ENCODE measurements around the gene POU6F2.
A peak's percentile ranks its signal among the peaks of the same experiment; 100 is the strongest.

POU6F2 gene

DNA sequence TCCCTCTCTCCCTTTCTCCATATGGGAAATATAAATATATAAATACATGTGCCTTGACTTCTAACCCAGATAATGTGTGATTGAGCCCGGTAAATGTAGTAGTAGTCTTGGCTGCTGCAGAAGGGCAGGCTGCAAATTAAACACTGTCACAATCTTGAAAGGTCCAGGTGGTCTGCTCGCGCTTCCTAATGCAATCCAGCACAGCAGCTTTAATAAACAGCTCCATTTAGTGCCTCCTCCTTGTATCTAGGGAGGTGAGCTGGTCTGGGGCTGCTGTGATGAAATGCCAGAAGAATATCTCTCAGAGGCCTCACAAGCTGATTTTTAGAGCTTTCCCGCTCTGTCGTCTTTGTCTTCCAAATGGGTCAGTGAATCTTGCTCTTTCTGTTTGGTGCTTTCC lies 782 bp downstream of the POU6F2 start:
- peak; percentile 40 for DNase-seq (ENCODE audit: low spot score)

DNA sequence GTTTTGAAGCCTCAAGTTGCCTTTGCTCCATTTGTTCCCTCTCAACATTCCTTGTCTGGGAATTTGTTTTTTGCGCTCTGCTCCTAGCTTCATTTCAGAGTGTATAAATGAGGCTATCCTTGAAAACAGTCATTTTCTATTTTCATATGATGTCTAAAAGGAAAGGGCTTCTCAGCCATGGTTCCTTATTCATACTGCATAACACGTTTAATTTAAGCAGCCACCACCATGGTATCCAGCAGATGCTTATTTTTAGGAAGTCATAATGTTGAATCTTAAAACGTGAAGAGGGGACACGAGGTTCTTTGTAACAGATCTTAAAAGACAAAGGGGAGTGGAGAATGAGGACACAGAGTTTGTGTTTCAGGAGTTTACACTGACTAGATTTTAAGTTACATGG lies 14.5 kb downstream of the POU6F2 start:
- no peak for DNase-seq (ENCODE audit: low spot score)

DNA sequence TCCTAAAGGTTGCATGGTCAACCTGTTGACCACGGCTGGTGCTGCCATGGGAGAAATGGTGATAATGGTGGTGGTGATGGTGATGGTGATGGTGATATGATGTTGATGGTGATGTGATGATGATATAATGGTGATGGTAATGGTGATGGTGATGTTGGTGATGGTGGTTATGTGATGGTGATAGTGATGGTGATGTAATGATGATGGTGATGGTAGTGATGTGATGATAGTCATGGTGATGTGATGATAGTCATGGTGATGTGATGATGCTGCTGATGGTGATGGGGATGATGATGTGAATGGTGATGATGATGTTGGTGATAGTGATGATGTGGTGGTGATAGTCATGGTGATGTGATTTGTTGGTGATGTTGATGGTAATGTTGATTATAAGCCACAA lies 23.9 kb downstream of the POU6F2 start:
- no peak for DNase-seq (ENCODE audit: low spot score)

DNA sequence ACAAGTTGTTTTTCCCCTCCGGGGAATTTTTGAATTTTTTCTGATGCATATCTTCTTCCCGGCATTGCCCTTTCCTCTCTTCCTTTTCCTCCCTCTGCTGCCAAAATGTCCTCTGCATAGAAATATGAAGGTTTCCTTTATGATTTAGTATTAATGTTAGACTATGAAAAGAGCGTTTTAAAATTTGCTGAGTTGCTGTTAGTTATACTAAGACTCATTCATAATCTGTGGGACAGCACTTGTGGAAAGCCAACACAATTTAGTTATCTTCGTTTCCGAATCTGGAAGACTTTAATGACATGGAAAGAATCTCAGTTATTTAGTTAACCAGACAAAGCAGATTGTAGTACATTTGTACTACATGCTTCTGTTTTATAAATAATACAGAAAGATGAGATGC lies 25.0 kb downstream of the POU6F2 start:
- DNase-seq (ENCODE audit: low spot score) = no peak

GRCh38 chr7:39005036-39005435 lies 27.3 kb downstream of the POU6F2 start:
- DNase-seq (ENCODE audit: low spot score) = no peak

DNA sequence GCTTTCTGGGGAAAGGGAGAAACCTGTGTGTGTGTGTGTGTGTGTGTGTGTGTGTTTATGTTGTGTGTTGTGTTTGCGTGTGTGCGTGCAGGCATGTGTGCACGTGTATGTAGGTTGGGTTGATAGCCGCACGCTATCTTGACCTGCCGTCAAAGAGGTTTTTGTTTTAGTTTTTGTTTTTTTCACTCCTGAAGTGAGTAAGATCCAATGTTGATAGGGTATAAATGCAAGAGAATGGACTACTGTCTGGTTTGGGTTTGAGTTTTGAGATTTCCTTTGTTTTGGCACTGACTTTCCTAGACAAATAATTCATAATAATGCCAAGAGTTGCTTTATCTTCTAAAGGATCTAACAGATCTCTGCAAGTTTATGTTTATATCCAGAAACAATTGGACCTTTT lies 27.8 kb downstream of the POU6F2 start:
- DNase-seq (ENCODE audit: low spot score) = no peak

DNA sequence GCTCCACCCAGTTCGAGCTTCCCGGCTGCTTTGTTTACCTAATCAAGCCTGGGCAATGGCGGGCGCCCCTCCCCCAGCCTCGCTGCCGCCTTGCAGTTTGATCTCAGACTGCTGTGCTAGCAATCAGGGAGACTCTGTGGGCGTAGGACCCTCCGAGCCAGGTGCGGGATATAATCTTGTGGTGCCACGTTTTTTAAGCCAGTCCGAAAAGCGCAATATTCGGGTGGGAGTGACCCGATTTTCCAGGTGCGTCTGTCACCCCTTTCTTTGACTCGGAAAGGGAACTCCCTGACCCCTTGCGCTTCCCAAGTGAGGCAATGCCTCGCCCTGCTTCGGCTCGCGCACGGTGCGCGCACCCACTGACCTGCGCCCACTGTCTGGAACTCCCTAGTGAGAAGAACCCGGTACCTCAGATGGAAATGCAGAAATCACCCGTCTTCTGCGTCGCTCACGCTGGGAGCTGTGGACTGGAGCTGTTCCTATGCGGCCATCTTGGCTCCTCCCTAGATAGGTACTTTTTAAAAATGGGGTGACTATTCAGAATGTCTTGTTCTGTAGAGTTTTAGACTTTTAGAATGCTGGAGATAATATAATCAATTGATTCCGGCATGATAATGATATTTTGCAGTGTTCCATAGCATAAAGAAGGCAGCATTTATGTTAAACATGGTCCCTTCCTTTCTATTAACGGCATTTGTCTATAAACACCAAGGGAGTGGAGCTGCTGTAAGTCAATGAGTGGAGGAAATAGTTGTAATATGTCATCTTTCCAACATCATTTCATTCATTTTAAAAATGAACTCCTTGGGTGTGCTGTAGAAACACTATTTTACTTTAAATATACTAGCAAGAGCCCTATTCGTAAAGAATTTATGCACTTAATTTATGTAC lies 35.6 kb downstream of the POU6F2 start:
- DNase-seq (ENCODE audit: low spot score) = peak; percentile 18

- no peak for DNase-seq (ENCODE audit: low spot score)
These were observed 38.9 kb downstream of the POU6F2 start for GRCh38 chr7:39016609-39017008.

- no peak for DNase-seq (ENCODE audit: low spot score)
These were observed 39.7 kb downstream of the POU6F2 start for GRCh38 chr7:39017369-39017915.

DNA sequence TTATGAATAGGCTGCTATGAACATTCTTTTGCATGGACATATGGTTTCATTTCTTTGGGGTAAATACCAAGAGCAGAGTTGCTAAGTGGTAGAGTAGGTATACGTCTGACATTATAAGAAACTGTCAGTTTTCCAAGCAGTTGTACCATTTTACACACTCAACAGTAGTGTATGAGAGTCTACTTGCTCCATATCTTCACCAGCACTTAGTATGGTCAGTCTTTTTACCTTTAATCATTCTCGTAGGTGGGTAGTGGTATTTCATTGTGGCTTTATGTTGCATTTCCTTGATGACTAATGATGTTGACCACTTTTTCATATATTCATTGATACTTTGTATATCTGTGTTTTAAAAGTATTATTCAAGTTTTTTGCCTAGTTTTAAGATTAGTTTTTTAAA lies 45.1 kb downstream of the POU6F2 start:
- no peak for DNase-seq (ENCODE audit: low spot score)

DNA sequence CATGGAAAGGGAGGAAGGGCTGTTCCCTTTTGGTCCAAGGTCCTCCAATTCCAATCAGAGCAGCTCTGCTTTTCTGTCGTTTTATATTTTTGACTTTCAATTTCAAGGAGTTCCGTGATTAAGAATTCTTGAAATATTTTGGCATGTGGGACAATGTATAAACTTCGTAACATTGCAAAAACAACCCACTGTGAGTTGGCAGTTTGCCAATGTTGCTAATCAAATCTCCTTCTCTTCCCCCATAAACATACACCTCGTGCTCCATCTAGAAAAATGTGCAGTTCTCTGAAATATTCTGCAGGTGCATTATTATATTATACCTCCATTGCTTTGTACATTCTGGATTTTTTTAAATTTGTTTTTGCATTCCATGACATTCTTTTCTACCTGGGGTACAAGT lies 49.8 kb downstream of the POU6F2 start:
- DNase-seq (ENCODE audit: low spot score) = no peak

GRCh38 chr7:39033885-39034624 lies 56.3 kb downstream of the POU6F2 start:
- DNase-seq (ENCODE audit: low spot score) = no peak

- DNase-seq (ENCODE audit: low spot score) = no peak
These were observed 57.4 kb downstream of the POU6F2 start for GRCh38 chr7:39035156-39035555.

DNA sequence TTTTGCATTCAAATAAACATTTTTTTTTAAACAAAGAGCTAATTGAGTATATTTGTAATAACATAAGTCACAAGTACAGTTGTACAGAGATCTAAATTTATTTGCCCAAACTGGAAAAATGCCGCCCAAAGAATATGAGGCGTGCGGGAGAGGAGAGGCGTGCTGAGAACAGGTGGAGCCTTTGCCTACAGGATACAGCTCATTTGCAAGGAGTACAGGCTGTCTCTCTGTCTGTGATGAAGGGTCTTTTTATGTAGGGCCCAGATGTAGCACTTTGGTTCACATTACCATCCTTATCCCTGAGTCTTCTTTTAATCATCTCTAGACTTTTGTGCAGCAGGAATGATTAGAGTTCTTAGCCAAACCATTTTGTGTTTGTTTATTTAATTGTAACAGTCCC lies 58.2 kb downstream of the POU6F2 start:
- DNase-seq (ENCODE audit: low spot score) = no peak

DNA sequence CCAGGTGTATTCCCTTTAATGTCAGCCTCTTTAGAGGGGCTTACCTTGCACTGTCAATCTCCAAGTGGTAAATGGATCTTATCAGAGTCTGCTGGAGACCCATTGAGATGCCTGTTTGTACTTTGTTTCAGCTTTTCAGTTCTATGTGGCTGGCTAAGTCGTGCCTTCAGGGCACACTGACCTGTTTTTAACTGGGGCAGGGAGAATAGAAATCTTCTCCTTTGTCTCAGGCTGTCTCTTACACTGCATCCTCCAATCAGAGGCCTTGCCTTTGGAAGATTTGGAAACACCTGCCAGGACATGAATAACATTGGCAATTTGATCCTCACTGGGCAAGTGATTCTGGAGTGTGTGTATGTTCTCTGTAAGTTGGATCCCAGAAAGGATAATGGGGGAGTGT lies 65.0 kb downstream of the POU6F2 start:
- DNase-seq (ENCODE audit: low spot score) = no peak

GRCh38 chr7:39043531-39043930 lies 65.8 kb downstream of the POU6F2 start:
- DNase-seq (ENCODE audit: low spot score) = no peak

DNA sequence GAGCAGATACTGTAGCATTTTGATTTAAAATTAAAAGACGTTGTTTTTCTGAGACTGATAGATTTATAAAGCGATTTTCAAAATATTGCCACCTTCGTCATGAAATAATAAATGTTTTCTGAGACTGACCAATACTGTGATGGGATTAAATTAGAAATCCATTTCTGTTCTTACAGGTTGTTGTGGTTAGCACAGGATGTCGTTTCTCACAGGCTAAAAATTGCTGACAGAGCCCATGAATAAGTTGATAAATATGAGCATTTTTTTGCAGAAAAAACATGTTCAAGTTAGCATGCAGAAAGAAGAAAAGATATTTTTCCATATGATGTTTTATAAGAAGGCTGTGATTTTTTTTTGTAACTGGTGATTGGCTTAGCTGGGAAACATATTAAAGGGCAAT lies 66.8 kb downstream of the POU6F2 start:
- no peak for DNase-seq (ENCODE audit: low spot score)

GRCh38 chr7:39045231-39045630 lies 67.5 kb downstream of the POU6F2 start:
- DNase-seq (ENCODE audit: low spot score) = no peak

DNA sequence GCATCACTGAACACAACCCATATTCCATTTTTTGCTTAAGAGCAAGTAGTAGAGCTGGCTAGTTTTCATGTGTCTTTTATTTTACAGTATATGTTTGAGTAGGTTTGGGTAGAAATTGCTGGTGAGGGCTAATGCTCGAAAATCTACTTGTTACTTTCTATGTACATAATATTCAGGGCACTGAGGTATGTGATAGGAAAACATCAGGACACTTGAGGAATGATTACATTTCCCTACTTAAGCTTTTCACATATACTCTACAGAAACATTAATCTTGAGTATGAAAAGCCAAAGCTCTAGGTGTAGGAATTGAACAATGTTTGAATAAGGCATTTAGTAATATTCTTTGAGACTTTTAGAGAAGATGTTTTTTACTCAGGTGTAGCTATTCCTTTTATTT lies 73.6 kb downstream of the POU6F2 start:
- DNase-seq (ENCODE audit: low spot score) = no peak

GRCh38 chr7:39051707-39052106 lies 74.0 kb downstream of the POU6F2 start:
- DNase-seq (ENCODE audit: low spot score) = no peak

DNA sequence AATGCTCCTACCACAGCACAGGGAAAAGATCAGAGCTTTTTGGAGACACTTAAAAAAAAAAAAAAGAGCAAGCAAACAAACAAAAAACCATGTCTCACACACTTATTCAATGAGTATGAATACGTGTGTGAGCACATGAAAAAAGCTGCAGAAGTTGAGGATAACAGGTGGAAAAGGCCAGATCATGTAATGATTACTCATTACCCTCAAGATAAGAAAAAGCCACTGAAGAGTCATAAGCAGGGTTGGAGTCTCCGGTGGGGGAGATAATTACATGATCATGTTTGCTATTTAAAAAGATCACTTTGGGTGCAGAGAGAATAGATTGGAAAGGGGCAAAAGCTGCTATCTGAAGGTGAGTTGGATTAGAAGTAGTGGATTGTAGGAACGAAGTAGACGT lies 77.0 kb downstream of the POU6F2 start:
- no peak for DNase-seq (ENCODE audit: low spot score)

DNA sequence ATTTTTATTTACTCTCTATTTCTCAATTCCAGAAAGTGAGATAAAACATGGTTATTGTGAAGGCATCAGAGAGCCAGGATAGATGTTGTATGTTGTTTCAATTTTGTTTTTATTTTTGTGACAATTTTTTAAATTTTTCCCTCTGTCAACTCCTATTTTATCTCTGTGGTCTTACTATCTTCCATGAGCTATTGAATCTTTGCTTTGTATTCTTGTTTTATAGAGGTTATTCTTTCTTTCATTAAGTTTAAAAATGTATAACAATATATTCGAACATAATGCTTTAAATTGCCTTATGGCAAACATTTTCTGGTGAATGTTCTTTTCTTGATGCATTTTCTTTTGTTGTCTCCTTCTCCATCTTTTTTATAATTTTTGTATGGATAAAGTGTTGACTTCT lies 78.4 kb downstream of the POU6F2 start:
- DNase-seq (ENCODE audit: low spot score) = no peak

DNA sequence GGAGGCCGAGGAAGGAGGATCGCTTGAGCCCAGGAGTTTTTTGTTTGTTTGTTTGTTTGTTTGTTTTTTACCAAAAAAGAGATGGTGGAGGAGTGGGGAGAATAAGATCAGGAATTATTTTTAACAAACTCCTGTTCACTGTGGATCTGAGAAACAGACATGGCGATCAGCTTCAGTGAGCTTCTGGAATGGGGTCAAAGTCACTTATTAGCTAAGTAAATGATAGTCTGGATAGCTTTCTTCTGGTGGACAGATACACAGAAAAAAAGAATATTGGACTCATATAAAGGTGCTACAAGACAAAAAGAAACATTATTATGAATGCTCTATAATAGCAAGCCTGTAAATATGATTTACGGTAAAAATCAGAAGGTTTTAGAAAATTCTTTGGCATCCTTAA lies 85.1 kb downstream of the POU6F2 start:
- no peak for DNase-seq (ENCODE audit: low spot score)

Data from SK-N-DZ (cell line).